ENCODE data around the gene LXN.
A peak's percentile ranks its signal among the peaks of the same experiment; 100 is the strongest.
"Not testable (repeated sequence)": the region's sequence is repeated elsewhere in the genome, so short reads cannot be mapped to it uniquely, and the experiment has no call there.

LXN gene

DNA sequence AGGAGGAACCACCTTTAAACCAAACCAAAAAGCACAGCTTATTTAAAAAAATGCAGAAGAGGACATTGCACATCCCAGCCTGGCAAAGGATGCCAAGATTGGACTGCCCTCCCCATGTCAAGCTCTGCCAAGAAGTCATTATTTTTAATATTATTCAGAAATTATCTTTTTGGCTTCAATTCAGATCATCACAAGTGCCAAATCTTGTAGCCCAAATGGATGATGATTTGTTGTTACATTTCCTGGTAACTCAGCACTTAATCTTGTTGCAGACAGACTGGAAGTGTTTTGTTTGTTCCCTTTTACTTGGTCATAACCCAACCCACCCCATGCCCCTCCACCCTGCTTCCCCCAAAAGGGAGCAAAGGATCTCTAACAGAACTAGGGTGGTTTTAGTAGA is 28.1 kb upstream of the LXN start:
- Histone ChIP-seq H3K4me1 (ENCODE audit: insufficient read depth, low read length) (no peaks in the 10 kb centered on the region), H2AFZ (ENCODE audit: low read depth, low read length) (no peak overlapping the region), H3K4me3 (ENCODE audit: low read length) (no peak overlapping the region), H3K27me3 (ENCODE audit: insufficient read depth, low read length) (no peaks in the 10 kb centered on the region), H3K9me3 (ENCODE audit: low read length) (no peaks in the 10 kb centered on the region), H3K36me3 (ENCODE audit: insufficient read depth, low read length) (peaks cover 10% of the 10 kb centered on the region)

DNA sequence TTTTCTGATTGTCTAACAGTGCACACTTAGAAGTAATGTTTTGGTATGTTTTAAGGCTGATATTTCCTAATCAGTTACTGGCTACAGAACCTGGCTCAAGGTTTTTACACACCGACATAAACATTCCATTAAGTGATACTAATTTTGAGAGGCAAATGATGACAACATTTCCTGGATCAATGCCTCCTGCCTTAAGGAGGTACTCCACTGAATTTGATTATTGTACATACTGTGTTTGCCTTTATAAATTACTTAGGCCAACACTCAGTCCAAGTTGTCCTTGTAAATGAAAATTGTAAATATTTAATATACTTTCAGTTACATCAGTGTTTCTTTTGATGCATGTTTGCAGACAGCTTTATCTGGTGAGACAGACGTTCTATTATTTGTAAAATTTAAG is 24.2 kb upstream of the LXN start:
- Histone ChIP-seq H3K4me1 (ENCODE audit: insufficient read depth, low read length) (no peaks in the 10 kb centered on the region), H3K4me3 (ENCODE audit: low read length) (no peak overlapping the region), H3K27me3 (ENCODE audit: insufficient read depth, low read length) (no peaks in the 10 kb centered on the region), H3K36me3 (ENCODE audit: insufficient read depth, low read length) (peaks cover 18% of the 10 kb centered on the region), H3K9me3 (ENCODE audit: low read length) (no peaks in the 10 kb centered on the region), H2AFZ (ENCODE audit: low read depth, low read length) (no peak overlapping the region)

DNA sequence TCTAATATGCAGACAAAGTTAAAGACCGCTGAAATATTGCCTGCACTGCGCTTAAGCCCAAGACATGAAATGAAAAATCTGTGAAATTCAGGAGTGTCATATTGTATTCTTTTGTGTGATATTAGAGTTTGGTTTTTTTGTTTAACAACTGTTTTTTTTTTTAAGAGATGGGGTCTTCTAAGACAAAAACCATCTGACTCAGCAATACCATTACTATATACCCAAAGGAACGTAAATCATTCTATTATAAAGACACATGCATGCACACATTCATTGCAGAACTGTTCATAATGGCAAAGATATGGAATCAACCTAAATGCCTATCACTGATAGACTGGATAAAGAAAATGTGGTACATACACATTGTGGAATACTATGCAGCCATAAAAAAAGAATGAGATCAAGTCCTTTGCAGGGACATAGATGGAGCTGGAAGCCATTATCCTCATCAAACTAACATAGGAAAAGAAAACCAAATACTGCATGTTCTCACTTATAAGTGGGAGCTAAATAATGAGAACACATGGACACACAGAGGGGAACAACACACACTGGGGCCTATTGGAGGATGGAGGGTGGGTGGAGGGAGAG is 21.5 kb upstream of the LXN start:
- not testable (repeated sequence) for H3K4me1 ChIP-seq (ENCODE audit: insufficient read depth, low read length); H2AFZ ChIP-seq (ENCODE audit: low read depth, low read length); H3K4me3 ChIP-seq (ENCODE audit: low read length); H3K9me3 ChIP-seq (ENCODE audit: low read length); H3K27me3 ChIP-seq (ENCODE audit: insufficient read depth, low read length)
- H3K36me3 ChIP-seq (ENCODE audit: insufficient read depth, low read length) = peaks cover 30% of the 10 kb centered on the region

DNA sequence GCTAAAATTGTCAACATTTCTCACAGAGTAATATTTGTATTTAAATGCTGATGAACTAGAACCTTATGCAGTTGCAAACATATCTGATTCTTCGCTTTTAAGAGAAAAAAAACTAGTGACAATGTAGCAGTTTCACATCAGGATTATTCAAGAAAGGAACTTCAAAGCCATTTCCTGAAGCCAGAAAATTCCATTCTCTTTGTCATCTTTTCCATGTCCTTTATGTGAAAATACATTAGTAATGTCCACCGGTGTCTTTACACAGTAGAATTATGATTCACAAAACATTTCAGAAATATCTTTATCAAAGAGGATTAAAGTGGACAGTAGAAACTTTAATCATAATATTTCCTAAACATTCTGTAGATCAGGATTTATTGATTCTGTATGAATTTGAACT is 12.7 kb upstream of the LXN start:
- Histone ChIP-seq H3K9me3 (ENCODE audit: low read length) (no peaks in the 10 kb centered on the region), H3K4me3 (ENCODE audit: low read length) (no peak overlapping the region), H3K27me3 (ENCODE audit: insufficient read depth, low read length) (no peaks in the 10 kb centered on the region), H2AFZ (ENCODE audit: low read depth, low read length) (no peak overlapping the region), H3K36me3 (ENCODE audit: insufficient read depth, low read length) (peaks cover 11% of the 10 kb centered on the region), H3K4me1 (ENCODE audit: insufficient read depth, low read length) (no peaks in the 10 kb centered on the region)

DNA sequence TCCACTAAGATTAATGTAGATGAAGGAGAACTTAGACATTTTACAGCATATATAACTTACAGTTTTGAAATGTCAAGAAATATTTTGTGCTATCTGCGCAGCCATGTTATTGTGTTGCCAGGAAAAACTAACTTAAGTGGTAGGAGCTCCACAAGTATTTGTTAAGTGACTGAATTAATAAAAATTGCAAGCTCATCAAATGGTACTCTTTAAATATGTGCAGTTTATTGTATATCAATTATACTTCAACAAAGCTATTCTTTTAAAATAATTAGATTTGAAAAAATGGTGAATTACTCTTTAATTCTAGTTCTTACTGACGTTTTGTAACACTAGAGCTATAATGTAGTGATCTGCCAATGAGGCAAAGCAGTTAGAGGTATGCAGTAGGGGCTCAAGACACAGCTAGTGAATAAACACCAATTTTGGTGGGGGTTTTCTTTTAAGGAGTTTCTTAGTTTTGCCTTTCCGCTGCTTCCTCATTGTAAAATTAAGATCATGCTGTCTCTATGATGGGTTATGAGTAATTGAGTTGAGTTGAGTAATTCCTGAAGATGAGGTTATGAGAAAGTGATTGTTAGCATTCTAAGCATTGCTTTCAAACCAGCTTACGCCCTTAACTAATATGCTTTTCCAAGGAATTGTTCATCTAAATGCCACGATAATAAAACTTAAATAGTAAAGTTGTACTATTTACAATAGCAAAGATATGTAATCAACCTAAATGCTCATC is 10.9 kb upstream of the LXN start:
- H3K4me1 ChIP-seq (ENCODE audit: insufficient read depth, low read length) = no peaks in the 10 kb centered on the region
- H3K4me3 ChIP-seq (ENCODE audit: low read length) = no peak overlapping the region
- peaks cover 10% of the 10 kb centered on the region for H3K36me3 ChIP-seq (ENCODE audit: insufficient read depth, low read length)
- H3K9me3 ChIP-seq (ENCODE audit: low read length) = no peaks in the 10 kb centered on the region
- H3K27me3 ChIP-seq (ENCODE audit: insufficient read depth, low read length) = no peaks in the 10 kb centered on the region
- no peak overlapping the region for H2AFZ ChIP-seq (ENCODE audit: low read depth, low read length)

DNA sequence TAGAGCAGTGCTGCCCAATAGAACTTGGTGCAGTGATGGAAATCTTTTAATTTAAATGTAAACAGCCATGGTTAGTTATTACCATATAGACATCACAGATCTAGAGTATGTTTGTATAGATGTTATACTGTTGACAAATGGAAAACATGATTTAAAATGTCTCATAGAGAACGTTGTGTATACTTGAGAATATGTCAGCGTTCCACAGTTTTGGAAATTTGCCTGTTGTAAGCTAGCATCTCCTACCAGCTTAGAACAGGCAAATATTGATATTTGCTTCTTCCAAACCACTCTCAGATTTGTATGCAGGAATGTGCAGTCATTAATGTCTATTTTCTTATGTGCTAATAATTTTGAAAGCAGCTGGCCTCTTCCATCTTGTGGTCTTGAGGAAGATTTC is 8.4 kb upstream of the LXN start:
- Histone ChIP-seq H3K9me3 (ENCODE audit: low read length) (no peaks in the 10 kb centered on the region), H3K27me3 (ENCODE audit: insufficient read depth, low read length) (no peaks in the 10 kb centered on the region), H3K4me1 (ENCODE audit: insufficient read depth, low read length) (no peaks in the 10 kb centered on the region), H3K36me3 (ENCODE audit: insufficient read depth, low read length) (peaks cover 10% of the 10 kb centered on the region), H2AFZ (ENCODE audit: low read depth, low read length) (no peak overlapping the region), H3K4me3 (ENCODE audit: low read length) (no peak overlapping the region)

DNA sequence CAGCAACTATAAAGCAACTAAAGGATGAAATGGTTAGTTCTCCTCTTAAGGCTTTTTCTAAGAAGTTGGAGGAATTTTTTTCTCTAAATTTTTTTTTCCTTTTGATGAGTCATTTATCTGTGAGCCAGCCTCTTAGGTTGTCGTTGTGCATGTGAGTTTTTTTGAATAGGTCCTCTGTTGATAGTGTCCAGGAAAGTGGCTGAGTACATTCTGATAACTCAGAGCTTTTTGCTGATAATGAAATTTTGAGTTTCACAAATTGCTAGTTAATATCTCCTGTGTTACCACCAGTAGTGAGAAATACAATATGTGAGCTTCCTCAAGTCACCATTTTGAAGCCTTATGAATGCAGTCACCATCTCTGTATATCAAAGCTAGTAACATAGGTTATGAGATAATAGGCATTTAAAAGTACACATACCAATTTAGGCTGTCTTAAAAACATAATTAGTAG is 7.1 kb upstream of the LXN start:
- no peaks in the 10 kb centered on the region for H3K9me3 ChIP-seq (ENCODE audit: low read length)
- no peaks in the 10 kb centered on the region for H3K27me3 ChIP-seq (ENCODE audit: insufficient read depth, low read length)
- no peak overlapping the region for H3K4me3 ChIP-seq (ENCODE audit: low read length)
- no peak overlapping the region for H2AFZ ChIP-seq (ENCODE audit: low read depth, low read length)
- no peaks in the 10 kb centered on the region for H3K4me1 ChIP-seq (ENCODE audit: insufficient read depth, low read length)
- H3K36me3 ChIP-seq (ENCODE audit: insufficient read depth, low read length) = peaks cover 5% of the 10 kb centered on the region

DNA sequence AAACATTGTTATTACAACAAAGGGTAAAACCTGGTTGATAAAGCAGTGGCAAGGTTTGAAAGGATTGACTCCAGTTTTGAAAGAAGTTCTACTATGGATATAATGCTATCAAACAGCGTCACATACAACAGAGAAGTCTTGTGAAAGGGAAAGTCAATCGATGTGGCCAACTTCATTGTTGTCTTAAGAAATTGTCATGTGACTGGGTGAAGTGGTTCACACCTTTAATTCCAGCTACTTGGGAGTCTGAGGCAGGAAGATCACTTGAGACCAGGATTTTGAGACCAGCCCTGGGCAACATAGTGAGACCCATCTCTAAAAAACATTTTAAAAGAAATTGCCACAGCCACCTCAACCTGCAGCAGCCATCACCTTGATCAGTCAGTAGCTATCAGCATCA is 6.2 kb upstream of the LXN start:
- no peak overlapping the region for H2AFZ ChIP-seq (ENCODE audit: low read depth, low read length)
- peaks cover 5% of the 10 kb centered on the region for H3K36me3 ChIP-seq (ENCODE audit: insufficient read depth, low read length)
- no peaks in the 10 kb centered on the region for H3K27me3 ChIP-seq (ENCODE audit: insufficient read depth, low read length)
- no peak overlapping the region for H3K4me3 ChIP-seq (ENCODE audit: low read length)
- no peaks in the 10 kb centered on the region for H3K4me1 ChIP-seq (ENCODE audit: insufficient read depth, low read length)
- H3K9me3 ChIP-seq (ENCODE audit: low read length) = no peaks in the 10 kb centered on the region

DNA sequence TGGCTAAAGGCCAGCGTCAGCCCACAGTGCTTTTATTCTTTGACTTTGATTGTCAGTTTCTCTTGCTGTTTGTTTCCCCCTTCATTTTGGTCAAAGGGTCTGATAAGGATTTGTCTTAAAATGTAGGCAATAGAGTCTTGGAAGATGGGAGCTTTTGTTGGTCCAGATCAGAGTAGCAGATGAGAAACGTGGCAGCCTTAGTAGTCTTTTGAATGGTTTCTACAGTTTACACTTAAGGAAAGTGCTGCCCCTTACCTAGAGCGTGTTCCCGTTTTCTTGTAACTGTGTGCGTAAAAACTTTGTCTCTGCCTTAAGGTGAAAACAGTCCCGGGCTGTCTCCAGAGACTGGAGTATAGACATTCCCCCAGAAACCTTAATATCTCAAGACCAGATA is 630 bp downstream of the LXN start:
- Histone ChIP-seq H3K9me3 (ENCODE audit: low read length) (no peaks in the 10 kb centered on the region), H3K4me1 (ENCODE audit: insufficient read depth, low read length) (no peaks in the 10 kb centered on the region), H2AFZ (ENCODE audit: low read depth, low read length) (no peak overlapping the region), H3K4me3 (ENCODE audit: low read length) (peak overlapping the region; percentile 42), H3K27me3 (ENCODE audit: insufficient read depth, low read length) (no peaks in the 10 kb centered on the region), H3K36me3 (ENCODE audit: insufficient read depth, low read length) (peaks cover 24% of the 10 kb centered on the region)

DNA sequence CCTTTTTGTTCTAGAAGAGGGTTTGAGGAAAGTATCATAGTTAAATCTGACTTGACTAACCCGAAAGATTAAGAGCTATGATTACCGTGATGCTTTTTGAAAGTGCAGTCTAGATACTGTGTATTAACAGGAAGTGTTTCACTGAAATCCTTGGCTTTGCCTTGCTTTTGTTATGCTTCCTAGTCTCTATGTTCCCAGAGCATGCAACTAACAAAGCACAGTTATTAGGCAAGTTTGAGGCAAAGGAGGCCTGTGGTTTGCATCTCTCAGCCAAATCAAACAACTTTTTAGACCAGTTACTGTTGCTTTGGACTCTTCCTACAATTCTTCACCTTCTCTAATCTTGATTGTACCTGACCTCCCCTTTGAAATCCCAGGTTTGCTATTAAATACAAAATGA is 3.9 kb downstream of the LXN start:
- peaks cover 39% of the 10 kb centered on the region for H3K36me3 ChIP-seq (ENCODE audit: insufficient read depth, low read length)
- H2AFZ ChIP-seq (ENCODE audit: low read depth, low read length) = no peak overlapping the region
- H3K27me3 ChIP-seq (ENCODE audit: insufficient read depth, low read length) = no peaks in the 10 kb centered on the region
- H3K4me3 ChIP-seq (ENCODE audit: low read length) = no peak overlapping the region
- H3K9me3 ChIP-seq (ENCODE audit: low read length) = no peaks in the 10 kb centered on the region
- H3K4me1 ChIP-seq (ENCODE audit: insufficient read depth, low read length) = no peaks in the 10 kb centered on the region

DNA sequence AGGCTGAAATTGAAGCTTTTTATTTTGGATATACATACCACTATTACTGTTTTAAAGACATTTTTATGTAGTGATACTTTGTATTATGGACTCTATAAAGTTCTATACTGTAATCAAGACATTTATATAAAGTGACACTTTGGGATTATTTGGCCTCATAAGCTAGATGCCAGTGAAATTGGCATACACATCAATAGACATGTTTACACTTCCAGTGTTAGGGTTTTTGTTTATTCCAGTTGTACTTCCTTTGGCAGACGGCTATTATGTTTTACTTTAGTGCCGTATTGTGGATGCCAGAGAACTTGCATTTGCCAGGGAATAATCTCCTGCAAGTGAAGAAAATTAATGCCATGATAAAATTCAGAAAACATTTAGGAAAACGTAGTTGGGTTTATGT is 6.0 kb downstream of the LXN start:
- no peaks in the 10 kb centered on the region for H3K27me3 ChIP-seq (ENCODE audit: insufficient read depth, low read length)
- H2AFZ ChIP-seq (ENCODE audit: low read depth, low read length) = no peak overlapping the region
- no peak overlapping the region for H3K4me3 ChIP-seq (ENCODE audit: low read length)
- H3K36me3 ChIP-seq (ENCODE audit: insufficient read depth, low read length) = peaks cover 54% of the 10 kb centered on the region
- H3K4me1 ChIP-seq (ENCODE audit: insufficient read depth, low read length) = no peaks in the 10 kb centered on the region
- no peaks in the 10 kb centered on the region for H3K9me3 ChIP-seq (ENCODE audit: low read length)

DNA sequence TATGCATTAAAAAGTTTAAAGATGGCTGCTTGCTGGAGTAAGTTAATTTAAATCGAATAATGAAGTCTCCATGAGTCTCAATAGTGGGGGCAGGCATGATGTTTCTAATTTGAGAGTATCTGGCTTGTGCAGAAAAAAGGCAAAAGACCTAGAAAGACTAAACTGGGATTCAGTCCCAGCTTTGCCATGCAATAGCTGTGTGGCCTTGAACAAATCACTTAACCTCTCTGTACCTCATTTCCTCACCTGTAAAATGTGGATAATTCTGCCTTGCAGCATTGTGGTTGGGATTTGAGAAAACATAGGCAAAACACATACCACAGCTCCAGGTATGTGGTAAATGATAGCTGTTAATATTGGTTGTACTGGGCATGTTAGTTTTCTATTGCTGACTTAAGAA is 8.6 kb downstream of the LXN start:
- H3K36me3 ChIP-seq (ENCODE audit: insufficient read depth, low read length) = peaks cover 71% of the 10 kb centered on the region
- no peaks in the 10 kb centered on the region for H3K4me1 ChIP-seq (ENCODE audit: insufficient read depth, low read length)
- no peak overlapping the region for H2AFZ ChIP-seq (ENCODE audit: low read depth, low read length)
- no peaks in the 10 kb centered on the region for H3K27me3 ChIP-seq (ENCODE audit: insufficient read depth, low read length)
- H3K9me3 ChIP-seq (ENCODE audit: low read length) = no peaks in the 10 kb centered on the region
- H3K4me3 ChIP-seq (ENCODE audit: low read length) = no peak overlapping the region

DNA sequence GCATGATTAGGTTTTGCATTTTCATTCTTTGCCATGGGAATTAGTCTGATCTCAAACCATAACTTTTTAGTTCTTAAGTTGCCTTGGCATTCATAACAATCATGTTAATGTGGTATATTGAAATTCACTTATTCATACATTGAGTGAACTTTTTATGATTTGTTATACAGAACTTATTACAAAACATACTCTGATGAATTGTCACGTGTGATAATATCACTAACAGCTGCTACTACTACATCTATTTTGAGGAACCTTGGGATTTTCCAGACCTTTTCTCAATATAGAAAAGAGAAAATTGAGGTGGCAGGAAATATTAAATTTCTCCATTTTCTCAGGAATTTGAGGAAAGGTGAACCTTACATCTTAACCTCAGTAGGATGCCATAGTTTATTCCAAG is 9.2 kb downstream of the LXN start:
- H3K27me3 ChIP-seq (ENCODE audit: insufficient read depth, low read length) = no peaks in the 10 kb centered on the region
- H3K4me1 ChIP-seq (ENCODE audit: insufficient read depth, low read length) = no peaks in the 10 kb centered on the region
- no peak overlapping the region for H2AFZ ChIP-seq (ENCODE audit: low read depth, low read length)
- H3K9me3 ChIP-seq (ENCODE audit: low read length) = no peaks in the 10 kb centered on the region
- no peak overlapping the region for H3K4me3 ChIP-seq (ENCODE audit: low read length)
- H3K36me3 ChIP-seq (ENCODE audit: insufficient read depth, low read length) = peaks cover 68% of the 10 kb centered on the region

DNA sequence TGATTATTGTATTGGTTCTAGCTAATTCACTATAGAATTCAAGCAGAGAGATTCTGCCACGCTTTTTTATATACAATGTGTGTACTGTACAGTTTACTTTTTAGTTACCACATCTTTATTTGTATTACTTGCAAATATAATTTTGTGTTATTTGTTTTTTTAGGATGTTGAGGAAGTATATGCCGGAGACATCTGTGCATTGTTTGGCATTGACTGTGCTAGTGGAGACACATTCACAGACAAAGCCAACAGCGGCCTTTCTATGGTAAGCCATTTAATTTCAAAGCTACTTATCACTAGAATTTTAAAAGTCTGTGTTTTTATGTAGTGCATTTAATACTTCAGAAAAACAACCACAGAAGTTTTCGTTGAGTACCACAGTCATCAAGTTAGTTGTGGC is 11.7 kb downstream of the LXN start:
- peaks cover 57% of the 10 kb centered on the region for H3K36me3 ChIP-seq (ENCODE audit: insufficient read depth, low read length)
- no peaks in the 10 kb centered on the region for H3K9me3 ChIP-seq (ENCODE audit: low read length)
- no peak overlapping the region for H3K4me3 ChIP-seq (ENCODE audit: low read length)
- H3K27me3 ChIP-seq (ENCODE audit: insufficient read depth, low read length) = no peaks in the 10 kb centered on the region
- no peak overlapping the region for H2AFZ ChIP-seq (ENCODE audit: low read depth, low read length)
- H3K4me1 ChIP-seq (ENCODE audit: insufficient read depth, low read length) = no peaks in the 10 kb centered on the region

Measured in neuron (in vitro differentiated cells).